Chondrocyte (in vitro differentiated cells): Measurements from ENCODE around the gene PPP2R5D. TPM values are rescaled to one million over a fixed set of nuclear protein-coding genes. Genes with fewer than 3 reads are reported as not detected.
A peak's percentile ranks its signal among the peaks of the same experiment; 100 is the strongest.
"Not testable (repeated sequence)": the region's sequence is repeated elsewhere in the genome, so short reads cannot be mapped to it uniquely, and the experiment has no call there.

Source experiments
- DNase-seq: peaks from one replicate; pipeline ENCODE4 v3.0.0; 2021; ENCODE audit warnings: mixed read lengths, low spot score
- H3K27ac Mint-ChIP-seq: one replicate; pipeline ENCODE4 v1.8.0; 2021; ENCODE audit warnings: mild to moderate bottlenecking, moderate library complexity, mixed read lengths; ENCODE audit not compliant: unreplicated experiment
- H3K27me3 Mint-ChIP-seq: 2 replicates; pipeline ENCODE4 v1.8.0; 2021; ENCODE audit warnings: low read depth, mixed read lengths
- H3K36me3 Mint-ChIP-seq: 2 replicates; pipeline ENCODE4 v1.8.0; 2021; ENCODE audit warnings: low read depth, mixed read lengths
- H3K4me1 Mint-ChIP-seq: 2 replicates; pipeline ENCODE4 v1.8.0; 2021; ENCODE audit warnings: low read depth, mild to moderate bottlenecking, mixed read lengths
- H3K4me3 Mint-ChIP-seq: one replicate; pipeline ENCODE4 v1.8.0; 2021; ENCODE audit warnings: mild to moderate bottlenecking, moderate library complexity, mixed read lengths; ENCODE audit not compliant: unreplicated experiment
- H3K9me3 Mint-ChIP-seq: 2 replicates; pipeline ENCODE4 v1.8.0; 2021; ENCODE audit warnings: low read depth, mixed read lengths
- CTCF ChIP-seq: fragments of 200-600 bp; sonication (generic); IDR thresholded peaks from 2 replicates; pipeline ENCODE4 v1.5.0; 2021; ENCODE audit warnings: antibody characterized with exemption, mild to moderate bottlenecking, moderate library complexity
- total RNA-seq: library from RNA; stranded (reverse); gene quantifications from 3 replicates; pipeline ENCODE4 v1.2.1, GENCODE V29; 2021

PPP2R5D gene
- total RNA-seq, 1 donor from 2014 or later = 39.3 TPM

DNA sequence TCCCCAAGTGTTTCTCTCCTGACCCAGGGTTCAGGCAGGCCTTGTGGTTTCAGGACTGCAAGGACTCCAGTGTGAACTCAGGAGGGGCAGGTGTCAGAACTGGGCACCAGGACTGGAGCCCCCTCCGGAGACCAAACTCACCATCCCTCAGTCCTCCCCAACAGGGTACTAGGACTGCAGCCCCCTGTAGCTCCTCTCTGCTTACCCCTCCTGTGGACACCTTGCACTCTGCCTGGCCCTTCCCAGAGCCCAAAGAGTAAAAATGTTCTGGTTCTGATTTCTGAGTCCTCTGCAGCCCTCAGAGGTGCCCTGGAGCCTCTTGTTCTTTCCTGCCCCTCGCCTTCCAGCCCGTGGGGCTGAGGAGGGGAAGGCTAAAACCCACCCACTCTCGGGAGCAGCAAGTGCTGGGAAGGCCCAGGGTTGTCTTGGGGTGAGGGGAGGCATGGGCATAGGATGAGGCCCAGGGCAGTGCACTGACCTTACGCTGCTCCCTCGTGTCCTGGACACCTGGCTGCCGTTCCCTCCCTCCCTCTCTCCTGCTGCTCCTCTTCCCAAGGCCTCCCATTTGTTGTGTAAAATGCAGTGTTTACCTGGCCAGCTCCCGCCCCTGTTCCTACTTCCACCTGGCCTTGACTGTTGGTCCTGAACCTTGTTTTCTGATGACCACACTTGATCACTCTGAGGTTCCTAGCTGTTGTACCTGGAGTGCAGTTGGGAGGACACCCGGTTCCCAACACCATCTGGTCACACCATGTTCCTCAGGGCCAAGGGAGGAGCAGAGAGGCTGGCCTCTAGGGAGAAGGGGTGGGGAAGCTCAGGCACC, 45.2 kb upstream of the PPP2R5D start:
- no peak overlapping the region for H3K27ac Mint-ChIP-seq
- no peaks in the 10 kb centered on the region for H3K27me3 Mint-ChIP-seq
- peaks cover 17% of the 10 kb centered on the region for H3K36me3 Mint-ChIP-seq
- no peak for TF ChIP-seq CTCF
- H3K9me3 Mint-ChIP-seq = no peaks in the 10 kb centered on the region
- no peak for DNase-seq
- no peak overlapping the region for H3K4me3 Mint-ChIP-seq
- H3K4me1 Mint-ChIP-seq = no peaks in the 10 kb centered on the region

DNA sequence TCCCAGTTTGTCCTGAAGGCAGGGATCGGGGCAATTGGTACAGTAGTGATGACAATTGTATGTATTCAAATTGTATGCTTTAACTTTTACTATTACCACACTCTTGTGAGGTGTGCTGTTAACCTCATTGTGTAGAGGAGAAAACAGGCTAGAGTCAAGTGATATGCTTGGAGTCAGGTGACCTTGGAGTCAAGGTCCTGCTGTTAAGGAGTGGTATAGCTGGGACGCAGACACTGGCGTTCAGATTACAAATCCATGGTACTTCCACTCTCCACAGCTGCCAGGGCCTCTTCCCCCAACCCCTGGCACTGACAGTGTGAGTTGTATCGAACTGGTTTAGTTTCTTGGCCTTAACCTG, 44.6 kb upstream of the PPP2R5D start:
- Mint-ChIP-seq H3K27me3 (no peaks in the 10 kb centered on the region), H3K27ac (no peak overlapping the region), H3K36me3 (peaks cover 18% of the 10 kb centered on the region), H3K4me1 (no peaks in the 10 kb centered on the region), H3K9me3 (no peaks in the 10 kb centered on the region), H3K4me3 (no peak overlapping the region)
- TF ChIP-seq CTCF = no peak
- DNase-seq = no peak

- DNase-seq = no peak
- no peaks in the 10 kb centered on the region for H3K27me3 Mint-ChIP-seq
- no peaks in the 10 kb centered on the region for H3K4me1 Mint-ChIP-seq
- H3K36me3 Mint-ChIP-seq = peaks cover 15% of the 10 kb centered on the region
- no peaks in the 10 kb centered on the region for H3K9me3 Mint-ChIP-seq
- TF ChIP-seq CTCF = no peak
- no peak overlapping the region for H3K4me3 Mint-ChIP-seq
- no peak overlapping the region for H3K27ac Mint-ChIP-seq
These were observed 43.8 kb upstream of the PPP2R5D start for GRCh38 chr6:42940493-42941045.

GRCh38 chr6:42941356-42941755, 43.0 kb upstream of the PPP2R5D start:
- H3K9me3 Mint-ChIP-seq, DNase-seq, H3K27me3 Mint-ChIP-seq, H3K27ac Mint-ChIP-seq, H3K4me1 Mint-ChIP-seq, H3K4me3 Mint-ChIP-seq: not testable (repeated sequence)
- peaks cover 14% of the 10 kb centered on the region for H3K36me3 Mint-ChIP-seq

DNA sequence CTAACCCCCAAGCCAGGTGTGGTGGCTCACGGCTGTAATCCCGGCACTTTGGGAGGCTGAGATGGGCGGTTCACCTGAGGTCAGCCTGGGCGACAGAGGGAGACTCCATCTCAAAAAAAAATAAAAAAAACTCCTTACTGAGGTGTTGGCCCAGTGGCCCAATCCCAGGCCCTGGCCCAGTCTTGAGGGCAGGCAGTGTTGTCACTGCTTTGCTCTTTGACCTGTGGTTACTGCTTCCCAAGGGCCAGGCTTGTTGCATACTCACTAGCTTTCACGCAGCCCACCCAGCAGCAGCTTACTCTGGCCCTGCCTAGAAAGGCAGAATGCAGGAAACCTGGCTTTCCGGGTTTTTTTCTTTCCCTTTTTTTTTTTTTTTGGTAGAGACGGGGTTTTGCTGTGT, 41.9 kb upstream of the PPP2R5D start:
- peak; percentile 27 for DNase-seq
- Mint-ChIP-seq H3K4me1 (no peaks in the 10 kb centered on the region), H3K27me3 (no peaks in the 10 kb centered on the region), H3K27ac (no peak overlapping the region), H3K9me3 (no peaks in the 10 kb centered on the region), H3K36me3 (peaks cover 11% of the 10 kb centered on the region), H3K4me3 (no peak overlapping the region)
- no peak for TF ChIP-seq CTCF

DNA sequence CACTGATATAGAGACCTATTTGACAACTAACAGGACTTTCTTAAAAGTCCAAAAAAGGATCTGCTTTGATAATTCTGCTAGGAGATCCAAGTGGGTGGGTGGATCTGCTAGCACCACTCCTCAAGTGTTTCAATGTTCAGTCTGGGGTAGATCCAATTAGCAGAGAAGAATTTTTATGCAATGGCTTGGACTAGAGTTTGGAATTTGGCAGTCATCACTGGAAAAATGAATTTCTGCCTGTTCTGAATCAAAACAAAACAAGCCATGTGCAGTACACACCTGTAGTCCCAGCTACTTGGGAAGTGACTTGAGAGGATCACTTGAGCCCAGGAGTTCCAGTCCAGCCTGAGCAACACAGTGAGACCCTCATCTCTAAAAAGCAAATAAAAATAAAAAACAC, 36.4 kb upstream of the PPP2R5D start:
- Mint-ChIP-seq H3K4me1 (peaks cover 11% of the 10 kb centered on the region), H3K9me3 (no peaks in the 10 kb centered on the region), H3K4me3 (no peak overlapping the region), H3K36me3 (peaks cover 5% of the 10 kb centered on the region), H3K27me3 (no peaks in the 10 kb centered on the region), H3K27ac (no peak overlapping the region)
- no peak for DNase-seq
- TF ChIP-seq CTCF = no peak
